CD1c-positive myeloid dendritic cell (primary cell): ENCODE data around the gene CPNE5.

ENCODE experiments used
- DNase-seq: peaks from one replicate; pipeline ENCODE4 v3.0.0-alpha.2; 2016; ENCODE audit errors: extremely low spot score

The CPNE5 gene

DNA sequence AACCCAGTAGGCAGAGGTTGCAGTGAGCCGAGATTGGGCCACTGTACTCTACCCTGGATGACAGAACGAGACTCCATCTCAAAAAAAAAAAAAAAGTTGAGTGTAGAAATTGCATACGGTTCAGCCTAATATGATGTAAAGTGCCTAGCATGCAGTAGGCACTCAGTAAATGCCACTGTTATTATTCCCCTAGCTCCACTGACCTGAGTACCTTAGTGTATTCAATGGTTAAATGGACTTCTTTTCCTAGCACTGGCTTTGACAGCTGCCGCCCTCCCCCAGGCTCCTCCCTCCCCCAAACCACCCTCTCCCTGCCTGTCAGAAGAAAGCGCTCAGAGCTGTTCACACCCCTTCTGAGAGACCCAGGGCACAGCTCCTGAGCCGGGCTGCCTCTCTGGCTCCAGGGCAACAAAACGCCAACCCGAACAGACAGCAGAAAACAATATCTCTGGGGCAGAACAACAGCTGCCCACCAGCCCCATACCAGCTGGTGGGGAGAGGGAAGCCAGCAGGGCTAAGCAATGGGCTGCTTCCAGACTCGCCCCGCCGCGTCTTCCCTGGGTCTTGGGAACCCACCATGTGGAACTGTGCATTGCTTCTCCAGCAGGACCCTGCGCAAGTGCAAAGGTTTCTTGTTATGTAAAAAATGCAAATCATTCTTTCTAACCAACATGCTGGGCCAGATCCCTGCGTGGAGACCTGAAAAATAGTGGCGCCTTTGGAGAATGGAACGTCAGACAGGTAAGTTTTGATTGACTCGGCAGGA lies 4.5 kb downstream of the CPNE5 start:
- no peak for DNase-seq

DNA sequence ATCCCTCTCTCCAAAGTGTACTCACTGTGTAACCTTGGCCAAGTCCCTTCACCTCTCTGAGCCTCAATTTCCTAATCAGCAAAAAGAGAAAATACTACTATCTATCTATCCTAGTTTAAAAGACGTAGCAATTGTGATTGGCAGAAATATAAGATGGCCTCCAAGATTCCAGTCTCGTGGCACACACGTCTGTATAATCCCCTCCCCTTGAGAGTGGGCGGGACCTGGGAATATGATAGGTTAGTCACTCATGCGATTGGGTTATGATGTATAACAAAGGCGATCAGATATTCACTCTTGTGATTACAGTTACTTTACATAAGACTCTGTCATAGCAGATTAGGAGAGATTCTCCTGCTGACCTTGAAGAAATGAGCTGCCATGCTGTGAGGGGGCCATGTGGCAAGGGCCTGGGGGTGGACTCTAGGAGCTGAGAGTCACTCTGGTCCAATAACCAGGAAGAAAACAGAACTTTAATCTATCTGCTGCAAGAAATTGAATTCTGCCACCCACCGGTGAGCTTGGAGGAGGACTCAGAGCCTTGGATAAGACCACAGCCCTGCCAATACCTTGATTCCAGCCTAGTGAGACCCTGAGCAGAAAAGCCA lies 6.0 kb downstream of the CPNE5 start:
- no peak for DNase-seq

DNA sequence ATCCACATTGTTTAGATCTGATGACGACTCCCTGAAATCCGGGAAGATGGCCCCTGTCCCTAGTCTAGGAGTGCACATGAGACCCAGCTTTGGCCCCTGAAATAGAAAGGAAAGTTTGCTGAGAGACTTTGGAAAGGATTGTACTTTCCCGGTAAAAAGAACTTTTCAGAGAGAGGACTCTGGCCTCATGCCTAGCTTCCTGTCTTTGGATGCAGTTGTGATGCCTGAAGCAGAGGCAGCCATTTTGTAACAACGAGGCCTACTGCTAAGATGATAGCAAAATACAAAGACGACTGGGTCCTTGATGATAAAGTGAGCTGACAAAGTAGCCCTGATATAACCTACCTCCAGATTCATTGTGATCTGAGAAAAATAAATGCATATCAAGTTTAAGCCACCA lies 6.9 kb downstream of the CPNE5 start:
- DNase-seq: no peak

DNA sequence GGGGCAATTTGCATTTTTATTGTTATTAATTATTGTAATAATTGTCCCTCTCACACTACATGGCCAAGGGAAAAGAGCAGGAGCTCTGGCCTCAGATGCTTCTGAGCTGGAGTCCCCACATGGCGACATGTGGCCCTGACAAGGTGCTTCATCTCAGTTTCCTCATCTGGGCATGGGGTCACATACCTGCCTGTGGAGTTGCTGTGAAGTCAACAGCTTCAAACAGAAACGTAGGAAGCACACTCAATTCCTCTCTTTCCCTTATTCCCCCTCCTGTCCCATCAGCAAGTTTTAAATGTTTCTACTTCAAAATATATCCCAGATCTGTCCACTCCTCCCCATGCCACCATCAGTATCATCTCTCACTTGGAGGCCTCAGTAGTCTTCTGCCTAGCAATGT lies 8.7 kb downstream of the CPNE5 start:
- no peak for DNase-seq

DNA sequence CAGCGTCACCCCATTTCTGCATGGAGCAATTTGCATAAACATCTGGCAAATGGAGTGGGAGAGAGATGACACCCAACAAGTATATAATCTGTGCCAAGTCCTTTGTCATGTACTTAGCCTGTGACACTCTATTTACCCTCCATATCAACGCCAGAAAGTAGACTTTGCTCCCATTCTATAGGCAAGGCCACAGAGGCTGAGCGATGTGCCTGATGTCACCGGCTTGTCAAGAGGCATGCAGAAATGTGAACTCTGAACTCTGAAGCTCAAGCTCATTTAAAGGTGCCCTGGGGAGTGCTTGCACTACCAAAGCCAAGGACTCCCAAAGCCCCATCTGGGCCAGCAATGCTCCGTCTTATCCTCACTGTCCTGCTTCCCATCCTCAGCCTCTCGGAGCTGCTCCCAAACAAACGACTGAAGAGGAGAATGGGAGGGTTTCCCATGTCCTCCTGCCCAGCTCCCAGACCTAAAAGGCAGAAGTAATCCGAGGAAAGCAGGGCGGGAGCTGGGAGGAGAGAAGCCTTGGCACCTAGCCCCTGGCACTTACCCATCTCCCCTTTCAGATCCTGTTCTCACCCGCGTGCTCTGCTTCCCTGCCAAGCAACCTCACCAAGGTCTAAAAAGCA lies 9.2 kb downstream of the CPNE5 start:
- no peak for DNase-seq

DNA sequence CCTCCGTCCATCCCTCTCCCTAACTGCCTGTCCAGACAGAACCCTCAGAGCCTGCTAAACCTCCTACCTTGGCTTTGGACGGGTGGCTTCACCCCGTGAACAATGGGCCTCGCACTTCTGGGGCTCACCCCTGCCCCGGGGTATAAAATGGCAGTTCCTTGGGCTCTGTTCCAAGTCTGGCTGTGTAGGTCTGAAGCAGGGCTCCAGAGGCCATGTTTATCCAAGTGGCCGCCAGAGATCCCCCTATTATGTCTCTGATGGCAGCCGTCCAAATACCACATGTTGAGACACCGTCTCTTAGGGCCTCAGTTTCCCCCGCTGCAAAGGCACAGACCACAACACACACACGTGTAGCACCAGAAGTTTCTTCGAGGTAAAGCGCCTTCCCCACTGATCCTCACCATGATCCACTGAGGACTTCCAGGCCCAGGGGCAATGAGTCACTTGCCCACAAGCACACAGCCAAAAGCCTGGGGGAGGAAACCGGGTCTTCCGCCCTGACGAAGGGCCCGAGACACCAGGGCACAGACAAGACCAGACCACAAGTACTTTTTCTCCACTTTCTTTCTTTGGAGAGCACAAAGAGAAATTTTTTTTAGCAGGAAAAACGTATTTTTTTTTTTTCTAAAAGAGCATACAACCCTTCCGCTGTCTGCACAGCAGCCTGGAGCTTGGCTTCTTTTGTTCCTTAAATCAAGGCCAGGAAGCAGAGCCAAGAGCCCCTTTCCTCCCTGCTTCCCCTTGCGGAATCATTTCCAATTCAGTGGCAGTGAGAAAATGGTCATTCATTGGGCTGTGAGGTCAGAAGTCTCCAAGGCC lies 11.8 kb downstream of the CPNE5 start:
- DNase-seq: peak; percentile 60

DNA sequence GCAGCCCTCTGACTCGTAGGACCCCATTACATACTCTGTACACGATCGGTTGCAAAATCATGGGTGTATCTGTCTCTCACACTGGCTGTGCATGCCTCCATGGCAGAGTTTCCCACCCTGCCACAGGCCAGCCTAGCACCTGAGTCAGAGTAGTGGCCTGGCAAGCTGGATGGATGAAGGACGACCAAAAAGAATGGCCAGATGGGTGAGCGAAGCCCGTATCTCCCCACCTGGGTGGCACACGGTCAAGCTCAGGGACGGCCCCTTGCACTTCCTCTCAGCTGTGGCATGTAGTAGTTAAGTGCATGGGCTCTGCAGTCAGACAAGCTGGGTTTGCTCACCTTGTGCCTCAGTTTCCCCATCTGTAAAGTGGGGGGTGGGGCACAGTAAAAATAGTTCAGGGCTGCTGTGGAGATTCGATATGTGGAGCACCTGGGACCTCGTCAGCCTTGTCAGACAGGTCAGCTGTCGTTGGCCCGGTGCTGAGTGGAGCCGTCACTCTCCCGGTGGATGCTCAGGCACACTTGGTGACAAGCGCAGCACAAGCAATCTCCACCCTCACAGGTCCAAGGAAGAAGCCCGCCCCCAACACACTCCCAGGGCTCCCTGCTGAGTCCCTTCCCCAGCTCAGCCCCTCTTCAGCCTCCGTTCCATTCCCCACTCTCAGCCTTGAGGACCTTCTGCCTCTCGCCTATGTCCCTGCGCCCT lies 12.6 kb downstream of the CPNE5 start:
- no peak for DNase-seq

DNA sequence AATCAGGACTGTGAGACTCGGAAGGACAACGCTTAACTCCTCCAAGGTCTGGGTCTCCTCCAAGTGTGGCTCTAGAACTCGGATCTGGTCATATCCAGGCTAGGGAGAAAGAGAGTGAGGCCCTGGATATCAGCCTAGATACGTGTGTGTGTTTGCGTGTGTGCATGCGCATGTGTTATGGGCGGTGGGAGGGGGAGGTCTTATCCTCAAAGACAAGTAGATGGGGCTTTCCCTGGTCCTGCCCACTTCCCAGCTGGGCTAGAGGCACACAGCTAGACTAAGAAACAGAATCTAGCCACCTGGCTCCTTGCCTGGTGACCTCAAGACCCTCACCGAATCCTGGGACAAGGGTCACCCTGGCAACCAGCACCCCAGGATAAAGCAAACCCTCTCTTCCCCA lies 13.2 kb downstream of the CPNE5 start:
- no peak for DNase-seq

DNA sequence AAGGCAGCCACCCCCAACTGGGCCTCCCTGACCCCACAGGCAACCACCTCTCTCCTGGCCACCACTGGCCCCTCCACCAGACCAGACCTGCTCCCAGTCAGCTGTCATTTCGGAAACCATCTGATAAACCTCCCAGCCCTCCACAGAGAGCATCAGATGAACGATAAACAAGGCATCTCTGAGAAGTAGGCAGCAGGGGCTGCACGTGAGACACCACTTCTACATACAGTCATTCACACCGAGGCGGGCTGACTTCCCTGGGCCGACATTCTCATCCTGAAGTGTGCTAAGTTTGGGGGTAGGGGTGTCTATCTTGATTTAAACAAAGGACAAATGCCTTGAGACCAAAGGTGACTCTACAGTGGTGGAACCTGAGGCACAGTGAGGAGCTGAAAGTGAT lies 13.8 kb downstream of the CPNE5 start:
- no peak for DNase-seq

DNA sequence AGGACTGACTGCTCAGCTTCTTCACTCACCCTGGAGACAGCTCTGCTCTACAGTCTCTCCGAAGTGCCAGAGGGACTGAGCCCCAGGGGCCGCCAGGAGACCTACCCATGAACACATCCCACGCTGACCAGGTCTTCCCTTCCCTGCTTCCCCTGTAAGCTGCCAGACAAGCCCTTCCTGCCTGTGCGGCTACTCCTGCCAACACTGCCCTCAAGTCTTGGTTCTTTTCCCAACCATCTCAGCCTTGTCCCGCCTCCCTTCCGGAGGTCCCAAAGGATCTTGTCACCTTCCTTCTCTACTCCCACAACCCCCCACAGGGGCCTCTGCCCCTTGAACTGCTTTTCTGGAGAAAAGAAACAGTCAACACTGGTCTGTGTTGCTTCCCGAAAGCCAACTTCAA lies 15.0 kb downstream of the CPNE5 start:
- no peak for DNase-seq

DNA sequence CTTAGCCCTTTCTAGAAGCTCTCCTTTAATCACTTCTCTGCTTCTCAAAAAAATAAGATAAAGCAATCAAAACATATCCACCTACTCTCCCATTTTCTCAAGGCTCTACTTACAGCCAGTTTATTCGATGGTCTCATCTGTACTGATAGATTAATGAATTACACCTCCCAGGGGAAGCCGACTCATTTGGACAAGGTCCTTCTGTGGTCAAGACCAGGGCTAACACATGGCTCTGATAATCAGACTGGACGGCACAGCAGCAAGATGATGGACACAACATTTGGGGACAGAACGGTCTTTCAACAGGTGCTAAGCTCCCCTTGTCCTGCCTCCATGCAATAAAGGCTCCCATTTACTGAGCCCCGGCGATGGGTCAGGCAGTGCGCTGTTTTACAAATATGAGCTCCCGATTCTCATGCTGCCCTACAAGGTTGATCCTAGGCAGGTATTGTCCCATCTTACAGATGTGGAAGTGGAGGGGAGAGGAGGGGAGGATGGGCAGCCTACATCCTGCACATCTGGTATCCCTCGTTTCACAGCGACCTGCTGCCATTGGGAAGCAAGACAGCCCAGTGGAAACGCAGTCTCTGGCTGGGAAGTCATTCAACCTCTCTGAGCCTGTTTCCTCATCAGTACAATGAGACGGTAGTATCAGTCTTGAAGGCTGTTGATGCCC lies 15.7 kb downstream of the CPNE5 start:
- DNase-seq: no peak

DNA sequence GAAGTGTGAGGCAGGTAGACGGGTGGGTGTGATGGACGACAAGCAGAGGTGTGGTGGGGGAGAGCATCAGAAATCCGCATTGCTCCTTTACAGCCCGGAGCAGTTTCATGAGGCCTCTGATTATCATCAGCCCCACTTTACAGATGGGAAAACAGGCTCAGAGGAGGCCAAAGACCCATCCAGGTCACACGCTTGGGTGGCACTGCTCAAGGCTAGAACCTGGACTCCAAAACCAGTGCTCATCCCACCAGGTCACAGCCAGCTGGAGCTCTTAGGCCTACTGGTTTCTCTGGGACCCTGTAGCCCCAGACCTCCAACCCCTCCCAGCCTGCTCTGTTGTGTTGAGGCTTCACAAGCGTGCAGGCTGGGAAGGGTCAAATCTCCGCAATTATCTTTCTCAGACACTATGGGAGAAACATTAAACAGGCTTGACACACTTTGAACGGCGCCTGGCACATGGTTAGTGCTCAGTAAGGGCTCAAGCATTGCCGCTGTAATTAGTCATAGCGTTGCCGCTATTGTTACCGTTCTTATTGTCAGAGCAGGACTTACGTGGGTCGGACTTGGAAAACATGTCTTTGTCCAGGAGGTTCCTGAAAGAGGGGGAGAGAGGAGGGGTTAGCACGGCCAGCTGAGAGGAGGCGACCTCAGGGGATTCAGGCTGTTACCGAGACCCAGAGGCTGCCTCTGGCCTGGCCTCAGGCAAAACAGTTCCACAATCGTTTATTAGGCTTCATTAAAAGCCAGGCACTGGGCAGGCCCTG lies 16.6 kb downstream of the CPNE5 start:
- no peak for DNase-seq

DNA sequence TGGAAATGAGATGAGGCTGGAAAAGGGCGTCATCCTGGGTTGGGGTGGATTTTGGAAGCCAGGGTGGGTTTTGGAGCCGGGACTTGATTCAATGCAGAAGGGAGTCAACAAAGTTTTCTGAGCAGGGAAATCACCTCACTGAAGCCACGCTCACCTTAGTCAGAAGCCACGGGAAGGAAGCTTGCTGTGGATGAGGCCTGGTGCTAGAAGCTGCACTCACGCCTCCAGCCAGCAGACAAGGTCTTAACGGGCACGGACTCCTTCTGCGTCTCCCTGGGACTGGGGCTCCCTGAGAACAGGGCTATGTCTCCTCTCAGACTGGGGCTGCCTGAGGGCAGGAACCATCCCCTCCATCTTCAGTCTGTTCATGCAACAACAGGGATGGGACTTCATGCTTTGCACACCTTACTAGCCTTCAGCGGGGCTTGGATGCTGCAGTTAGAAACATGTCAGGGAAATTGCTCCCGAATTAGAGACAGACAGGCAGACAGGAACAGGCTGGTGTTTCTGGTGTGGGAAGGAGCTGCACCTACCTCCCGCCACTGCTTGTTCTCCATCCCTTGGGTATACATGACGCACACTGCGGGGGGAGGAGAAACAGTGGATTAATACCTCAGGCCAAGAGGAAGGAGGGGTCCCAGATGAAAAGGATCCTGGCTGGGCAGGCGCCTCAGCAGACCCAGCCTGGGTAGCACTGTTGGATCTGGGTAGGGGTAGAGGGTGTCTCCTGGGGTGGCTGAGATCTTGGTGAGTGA lies 17.5 kb downstream of the CPNE5 start:
- no peak for DNase-seq

DNA sequence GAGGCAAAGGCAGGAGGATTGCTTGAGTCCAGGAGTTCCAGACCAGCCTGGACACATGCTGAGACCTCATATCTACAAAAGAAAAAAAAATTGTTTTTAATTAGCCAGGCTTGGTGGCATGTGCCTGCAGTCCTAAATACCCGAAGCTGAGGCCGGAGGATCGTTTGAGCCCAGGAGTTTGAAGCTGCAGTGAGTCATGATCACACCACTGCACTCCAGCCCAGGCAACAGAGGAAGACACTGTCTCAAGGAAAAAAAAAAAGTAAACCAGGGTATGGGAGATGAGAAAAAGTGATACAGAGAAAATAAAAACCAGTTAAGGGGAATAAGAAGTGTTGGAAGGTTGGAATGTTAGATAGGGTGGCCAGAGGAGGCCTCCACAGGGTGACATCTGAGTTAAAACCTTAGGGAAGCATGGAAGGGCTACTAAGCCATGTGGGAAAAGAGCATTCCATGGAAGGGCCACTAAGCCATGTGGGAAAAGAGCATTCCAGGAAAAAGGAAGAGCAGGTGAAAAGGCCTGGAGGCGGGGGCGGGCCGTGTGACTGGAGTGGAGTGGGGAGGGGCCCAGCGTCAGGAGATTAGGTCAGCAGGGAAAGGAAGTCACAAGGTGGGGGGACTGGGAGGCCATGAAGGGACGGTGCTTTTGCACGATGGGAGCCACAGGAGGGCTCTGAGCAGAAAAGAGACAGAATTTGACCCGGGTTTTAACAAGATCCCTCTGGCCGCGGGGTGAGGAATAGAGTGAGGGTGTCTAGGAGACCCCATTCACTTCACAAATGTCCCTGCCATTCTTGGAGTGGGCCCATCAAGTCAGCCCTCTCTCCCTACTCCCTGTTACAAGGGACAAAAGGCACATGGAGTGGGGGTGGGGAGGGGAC lies 18.3 kb downstream of the CPNE5 start:
- DNase-seq: peak; percentile 41

DNA sequence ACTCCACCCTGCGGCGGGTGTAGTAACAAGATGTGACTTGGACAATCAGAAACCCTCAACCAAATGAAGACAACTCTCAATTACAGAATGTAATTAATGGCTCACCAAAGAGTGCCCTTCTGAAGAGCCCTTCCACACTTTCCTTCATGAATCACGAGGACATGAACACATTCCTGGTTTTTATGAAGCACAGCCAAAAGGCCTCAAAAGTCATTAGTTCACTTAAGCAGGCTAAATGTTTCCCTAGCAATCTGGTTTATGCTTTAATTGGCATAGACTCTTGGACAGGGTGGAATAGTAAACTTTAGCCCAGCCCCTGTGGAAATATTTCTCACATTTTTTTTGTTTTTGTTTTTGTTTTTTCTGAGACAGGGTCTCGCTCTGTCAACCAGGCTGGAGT lies 20.5 kb downstream of the CPNE5 start:
- no peak for DNase-seq

DNA sequence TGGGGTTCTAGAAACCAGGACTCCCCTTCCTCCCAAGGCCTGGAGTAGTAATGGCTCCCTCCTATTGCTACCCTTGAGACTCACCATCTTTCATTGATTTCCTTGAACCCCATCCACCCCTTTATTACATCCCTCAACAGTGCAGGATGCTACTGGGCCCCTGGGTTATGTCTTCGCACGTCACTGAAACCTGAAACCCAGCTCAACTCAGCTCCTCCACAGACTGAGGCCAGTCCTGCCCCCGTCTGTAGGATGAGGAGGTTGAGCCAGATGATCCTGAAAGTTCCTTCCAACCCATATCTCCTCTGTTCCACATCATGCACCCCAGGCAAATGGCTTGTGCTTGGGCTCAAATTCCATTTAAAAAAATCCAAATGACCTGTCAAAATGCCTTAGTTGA lies 21.4 kb downstream of the CPNE5 start:
- no peak for DNase-seq

DNA sequence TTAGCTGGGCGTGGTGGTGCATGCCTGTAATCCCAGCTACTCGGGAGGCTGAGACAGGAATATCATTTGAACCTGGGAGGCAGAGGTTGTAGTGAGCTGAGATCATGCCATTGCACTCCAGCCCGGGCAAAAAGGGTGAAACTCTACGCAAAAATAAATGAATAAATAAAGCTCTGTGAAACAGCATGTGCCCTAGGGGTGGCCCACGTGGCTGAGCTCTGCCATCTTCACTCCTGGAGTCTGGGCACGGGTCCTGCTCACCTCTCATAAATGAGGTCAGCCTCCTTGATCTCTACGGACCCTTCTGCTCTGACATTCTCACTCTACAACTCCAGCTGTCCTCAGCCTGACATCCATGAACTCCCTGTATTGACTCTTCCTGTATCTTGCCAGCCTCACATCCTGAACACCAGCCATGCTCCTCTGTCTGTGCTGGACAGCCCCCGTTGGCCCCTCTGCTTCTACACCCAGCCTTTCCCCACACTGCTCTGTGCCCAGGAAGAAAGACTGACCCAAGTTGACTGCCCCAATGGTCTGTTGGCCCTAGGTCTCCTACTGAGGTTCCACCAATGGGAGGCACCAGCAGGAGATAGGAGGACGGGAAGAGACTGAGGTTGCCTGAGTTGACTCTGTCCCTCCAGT lies 21.9 kb downstream of the CPNE5 start:
- DNase-seq: no peak
